ENCODE measurements around the gene RAE1.

- TF ChIP-seq, protein P1, sequence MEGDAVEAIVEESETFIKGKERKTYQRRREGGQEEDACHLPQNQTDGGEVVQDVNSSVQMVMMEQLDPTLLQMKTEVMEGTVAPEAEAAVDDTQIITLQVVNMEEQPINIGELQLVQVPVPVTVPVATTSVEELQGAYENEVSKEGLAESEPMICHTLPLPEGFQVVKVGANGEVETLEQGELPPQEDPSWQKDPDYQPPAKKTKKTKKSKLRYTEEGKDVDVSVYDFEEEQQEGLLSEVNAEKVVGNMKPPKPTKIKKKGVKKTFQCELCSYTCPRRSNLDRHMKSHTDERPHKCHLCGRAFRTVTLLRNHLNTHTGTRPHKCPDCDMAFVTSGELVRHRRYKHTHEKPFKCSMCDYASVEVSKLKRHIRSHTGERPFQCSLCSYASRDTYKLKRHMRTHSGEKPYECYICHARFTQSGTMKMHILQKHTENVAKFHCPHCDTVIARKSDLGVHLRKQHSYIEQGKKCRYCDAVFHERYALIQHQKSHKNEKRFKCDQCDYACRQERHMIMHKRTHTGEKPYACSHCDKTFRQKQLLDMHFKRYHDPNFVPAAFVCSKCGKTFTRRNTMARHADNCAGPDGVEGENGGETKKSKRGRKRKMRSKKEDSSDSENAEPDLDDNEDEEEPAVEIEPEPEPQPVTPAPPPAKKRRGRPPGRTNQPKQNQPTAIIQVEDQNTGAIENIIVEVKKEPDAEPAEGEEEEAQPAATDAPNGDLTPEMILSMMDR (IDR thresholded peaks at IDR 0.05) = no peak
- no peak for TF ChIP-seq POLR2AphosphoS5 (IDR thresholded peaks at IDR 0.05)
Measured at GRCh38 chr20:57401565-57401918, 50.5 kb downstream of the RAE1 start.

All from prostate gland (tissue), 2 donors.